Pulmonary artery endothelial cell (primary cell): ENCODE data around the gene FOXD3. TPM values are rescaled to one million over a fixed set of nuclear protein-coding genes. Genes with fewer than 3 reads are reported as not detected.

ENCODE experiments used
- DNase-seq: peaks from one replicate; pipeline ENCODE4 v3.0.0-alpha.2; 2011; ENCODE audit warnings: low read depth, low spot score
- total RNA-seq: library from RNA; depleted of rRNA; stranded (reverse); fragments of >200 nt; gene quantifications from 2 replicates; pipeline ENCODE4 v1.2.3, GENCODE V29; 2014

The FOXD3 gene
- total RNA-seq, result not detected in 2 replicates

GRCh38 chr1:63322114-63322943 lies at the start of gene FOXD3:
FOXD3 (plus strand) TSS chr1:63322567; CDS start chr1:63323059, 492 bp downstream.
- no peak for DNase-seq

- no peak for DNase-seq
These were observed 49.6 kb upstream of the FOXD3 start for GRCh38 chr1:63272811-63273210.

GRCh38 chr1:63274371-63274770 lies 48.0 kb upstream of the FOXD3 start:
- DNase-seq, result no peak

- DNase-seq, result no peak
These were observed 47.4 kb upstream of the FOXD3 start for GRCh38 chr1:63274979-63275378.

GRCh38 chr1:63276624-63277023 lies 45.7 kb upstream of the FOXD3 start:
- DNase-seq, result no peak

- no peak for DNase-seq
These were observed 44.9 kb upstream of the FOXD3 start for GRCh38 chr1:63277195-63278192.

GRCh38 chr1:63281753-63282152 lies 40.6 kb upstream of the FOXD3 start:
- DNase-seq, result no peak

GRCh38 chr1:63289135-63289534 lies 33.2 kb upstream of the FOXD3 start:
- no peak for DNase-seq

- DNase-seq, result no peak
These were observed 27.4 kb upstream of the FOXD3 start for GRCh38 chr1:63294803-63295594.

- no peak for DNase-seq
These were observed 18.0 kb upstream of the FOXD3 start for GRCh38 chr1:63304410-63304809.

- DNase-seq, result no peak
These were observed 17.3 kb upstream of the FOXD3 start for GRCh38 chr1:63305043-63305442.

GRCh38 chr1:63307196-63307794 lies 15.1 kb upstream of the FOXD3 start:
- DNase-seq, result no peak

- no peak for DNase-seq
These were observed 5.8 kb upstream of the FOXD3 start for GRCh38 chr1:63316598-63316983.

GRCh38 chr1:63316984-63317816 lies 5.2 kb upstream of the FOXD3 start:
- DNase-seq, result peak; percentile 11

GRCh38 chr1:63317817-63318152 lies 4.6 kb upstream of the FOXD3 start:
- DNase-seq, result no peak

- no peak for DNase-seq
These were observed 4.0 kb upstream of the FOXD3 start for GRCh38 chr1:63318201-63318979.

- DNase-seq, result no peak
These were observed 3.0 kb upstream of the FOXD3 start for GRCh38 chr1:63319046-63320021.

GRCh38 chr1:63320022-63320721 lies 2.2 kb upstream of the FOXD3 start:
- no peak for DNase-seq
